Upper lobe of left lung (tissue), 6 donors: ENCODE data around the gene PTPRK. TPM values are rescaled to one million over a fixed set of nuclear protein-coding genes. Genes with fewer than 3 reads are reported as not detected.

ENCODE experiments used
- ATAC-seq, 2 donors: fragments of 200-7000 bp; cut with Tn5 transposase; one replicate each; pipeline ENCODE4 v1.9.1; 2022; ENCODE audit warnings: mild to moderate bottlenecking in 2 of 2, moderate library complexity in 2 of 2; ENCODE audit not compliant: low FRiP score in 2 of 2
- DNase-seq, 2 donors: peaks; one replicate each; pipeline ENCODE4 v3.0.0-alpha.2; 2019 to 2020
- H3K27ac ChIP-seq, 4 donors: fragments of 200-600 bp; sonication (generic); one replicate each; pipeline ENCODE4 v1.5.1; 2016 to 2019
- H3K27me3 ChIP-seq, 4 donors: fragments of 200-600 bp; sonication (generic); one replicate each; pipeline ENCODE4 v1.5.1; 2017 to 2019
- H3K36me3 ChIP-seq, 4 donors: fragments of 200-600 bp; sonication (generic); one replicate each; pipeline ENCODE4 v1.5.1; 2016 to 2019
- H3K4me1 ChIP-seq, 4 donors: fragments of 200-600 bp; sonication (generic); one replicate each; pipeline ENCODE4 v1.5.1; 2018 to 2019
- H3K4me3 ChIP-seq, 4 donors: fragments of 200-600 bp; sonication (generic); one replicate each; pipeline ENCODE4 v1.5.1; 2017 to 2019; ENCODE audit warnings: mild to moderate bottlenecking in 2 of 4, moderate library complexity in 1 of 4
- H3K9me3 ChIP-seq, 4 donors: fragments of 200-600 bp; sonication (generic); one replicate each; pipeline ENCODE4 v1.5.1; 2018 to 2019
- CTCF ChIP-seq, 6 experiments: fragments of 450-650 bp in 4 of 6; fragments of 200-600 bp in 2 of 6; sonication (generic) in 2 of 6; IDR thresholded peaks; one replicate each; pipeline ENCODE4 v1.5.1; 2016 to 2019; ENCODE audit warnings: antibody characterized with exemption in 6 of 6
- EP300 ChIP-seq, 4 donors: sonication (generic); formaldehyde crosslinking; IDR thresholded peaks; one replicate each; pipeline ENCODE4 v1.5.1; 2017; ENCODE audit warnings: antibody characterized with exemption in 4 of 4, control low read depth in 2 of 4
- POLR2A ChIP-seq, 4 donors: fragments of 450-650 bp; IDR thresholded peaks; one replicate each; pipeline ENCODE4 v1.5.1; 2016 to 2017; ENCODE audit warnings: antibody characterized with exemption in 4 of 4, mild to moderate bottlenecking in 2 of 4
- POLR2AphosphoS5 ChIP-seq, 2 donors: sonication (generic); formaldehyde crosslinking; IDR thresholded peaks; one replicate each; pipeline ENCODE4 v1.5.1; 2017; ENCODE audit warnings: antibody characterized with exemption in 2 of 2
- WGBS, 2 donors: methylation state at CpG; one replicate each; pipeline ENCODE4 v1.1.5; 2017 to 2018; 5-methylcytosine and 5-hydroxymethylcytosine counted together
- total RNA-seq, 6 donors: library from RNA; depleted of rRNA in 4 of 6; stranded (reverse); fragments of >200 nt in 4 of 6; gene quantifications; one replicate each; pipeline versions ENCODE4 v1.1.0 to v1.2.1, GENCODE V29; 2016 to 2021
- donor health status: DM: no; HTN: no; CAD: no; lungs with moderate emphysema.
- donor health status: DM: no; HTN: yes; CAD: no; lungs with severe emphysema.

The PTPRK gene
- total RNA-seq, 6 donors from 2014 or later, result 42.7 to 97.4 (median 65.2) TPM

- H3K27me3 ChIP-seq, result no peaks in the 10 kb centered on the region
These were observed 55.6 kb downstream of the PTPRK start for GRCh38 chr6:128464790-128465189.

GRCh38 chr6:128463942-128464341, 56.5 kb downstream of the PTPRK start:
- H3K27ac ChIP-seq, result no peak overlapping the region
- DNase-seq, result no peak
- H3K9me3 ChIP-seq, result no peaks in the 10 kb centered on the region
- 54 to 80% methylated on average over 7 of the region's 7 CpGs for WGBS, 2 donors
- no peaks in the 10 kb centered on the region for H3K27me3 ChIP-seq
- peaks cover 0 to 10% (median 0%) of the 10 kb centered on the region in 4 donors for H3K4me1 ChIP-seq
- TF ChIP-seq CTCF (IDR thresholded peaks at IDR 0.05) (no peak), EP300 (IDR thresholded peaks at IDR 0.05) (no peak), POLR2AphosphoS5 (IDR thresholded peaks at IDR 0.05) (no peak), POLR2A (IDR thresholded peaks at IDR 0.05) (no peak)
- H3K4me3 ChIP-seq, result no peak overlapping the region
- no peak for ATAC-seq
- H3K36me3 ChIP-seq, result no peaks in the 10 kb centered on the region

More at GRCh38 chr6:128464790-128465189, 55.6 kb downstream of the PTPRK start:
- H3K27ac ChIP-seq, result no peak overlapping the region
- TF ChIP-seq EP300 (IDR thresholded peaks at IDR 0.05) (no peak), POLR2A (IDR thresholded peaks at IDR 0.05) (no peak), CTCF (IDR thresholded peaks at IDR 0.05) (no peak), POLR2AphosphoS5 (IDR thresholded peaks at IDR 0.05) (no peak)
- H3K4me1 ChIP-seq, result peaks cover 0 to 10% (median 0%) of the 10 kb centered on the region in 4 donors
- 64% methylated on average over 3 of the region's 3 CpGs for WGBS, 2 donors
- H3K9me3 ChIP-seq, result no peaks in the 10 kb centered on the region
- H3K4me3 ChIP-seq, result no peak overlapping the region
- ATAC-seq (no peak), DNase-seq (no peak)
- no peaks in the 10 kb centered on the region for H3K36me3 ChIP-seq

- no peak overlapping the region for H3K4me3 ChIP-seq
- no peaks in the 10 kb centered on the region for H3K27me3 ChIP-seq
- H3K36me3 ChIP-seq, result no peaks in the 10 kb centered on the region
- H3K9me3 ChIP-seq, result no peaks in the 10 kb centered on the region
- peaks cover 0 to 10% (median 0%) of the 10 kb centered on the region in 4 donors for H3K4me1 ChIP-seq
- TF ChIP-seq EP300 (IDR thresholded peaks at IDR 0.05), result no peak
- TF ChIP-seq CTCF (IDR thresholded peaks at IDR 0.05), result no peak
- no peak for TF ChIP-seq POLR2A (IDR thresholded peaks at IDR 0.05)
- no peak for TF ChIP-seq POLR2AphosphoS5 (IDR thresholded peaks at IDR 0.05)
- WGBS, 2 donors, result 61 to 74% methylated on average over 3 of the region's 3 CpGs
- no peak overlapping the region for H3K27ac ChIP-seq
- DNase-seq (no peak), ATAC-seq (no peak)
These were observed 58.9 kb downstream of the PTPRK start for GRCh38 chr6:128461501-128461900.

- WGBS, 2 donors, result 76 to 82% methylated on average over 2 of the region's 2 CpGs
These were observed 63.7 kb downstream of the PTPRK start for GRCh38 chr6:128456510-128457230.

More at GRCh38 chr6:128456510-128457230, 63.7 kb downstream of the PTPRK start:
- Histone ChIP-seq H3K27me3 (no peaks in the 10 kb centered on the region), H3K27ac (no peak overlapping the region), H3K4me3 (no peak overlapping the region), H3K9me3 (no peaks in the 10 kb centered on the region), H3K36me3 (no peaks in the 10 kb centered on the region), H3K4me1 (no peaks in the 10 kb centered on the region)
- no peak for ATAC-seq
- TF ChIP-seq POLR2A (IDR thresholded peaks at IDR 0.05) (no peak), CTCF (IDR thresholded peaks at IDR 0.05) (no peak), EP300 (IDR thresholded peaks at IDR 0.05) (no peak), POLR2AphosphoS5 (IDR thresholded peaks at IDR 0.05) (no peak)
- DNase-seq, result no peak
